Esophagus (tissue), 2 donors: ENCODE measurements around the gene TAS2R14. TPM values are rescaled to one million over a fixed set of nuclear protein-coding genes. Genes with fewer than 3 reads are reported as not detected.

Experiments used
- H3K27ac ChIP-seq, 2 donors: one replicate each; pipeline ENCODE4 v1.5.1; 2013; ENCODE audit warnings: low read depth in 2 of 2, mild to moderate bottlenecking in 2 of 2, inconsistent platforms in 1 of 2, low read length in 1 of 2, moderate library complexity in 1 of 2
- H3K27me3 ChIP-seq, 2 donors: one replicate each; pipeline ENCODE4 v1.6.1; 2013; ENCODE audit warnings: low read length in 2 of 2, control low read depth in 1 of 2, mild to moderate bottlenecking in 1 of 2; ENCODE audit not compliant: insufficient read depth in 2 of 2, control insufficient read depth in 1 of 2
- H3K36me3 ChIP-seq, 2 donors: one replicate each; pipeline ENCODE4 v1.6.1; 2013; ENCODE audit warnings: low read length in 1 of 2; ENCODE audit not compliant: control insufficient read depth in 2 of 2, insufficient read depth in 2 of 2
- H3K4me1 ChIP-seq, 2 donors: one replicate each; pipeline ENCODE4 v1.6.1; 2013; ENCODE audit warnings: low read length in 1 of 2; ENCODE audit not compliant: control insufficient read depth in 2 of 2, insufficient read depth in 2 of 2
- H3K4me3 ChIP-seq, 2 donors: one replicate each; pipeline ENCODE4 v1.5.1; 2013; ENCODE audit warnings: low read length in 2 of 2, mild to moderate bottlenecking in 2 of 2, low read depth in 1 of 2, moderate library complexity in 1 of 2
- H3K9me3 ChIP-seq, 2 donors: one replicate each; pipeline ENCODE4 v1.6.1; 2013; ENCODE audit warnings: mild to moderate bottlenecking in 2 of 2, low read depth in 1 of 2, low read length in 1 of 2, moderate library complexity in 1 of 2; ENCODE audit not compliant: control insufficient read depth in 2 of 2, insufficient read depth in 1 of 2
- WGBS, 2 donors: extraction: QIAGEN DNeasy Blood & Tissue Kit; methylation state at CpG; one replicate each; pipeline ENCODE4 v1.1.7; 2013; 5-methylcytosine and 5-hydroxymethylcytosine counted together
- polyA plus RNA-seq, 2 donors: library from polyadenylated mRNA; stranded (reverse); fragments of 200-250 nt; gene quantifications; one replicate each; pipeline ENCODE4 v1.2.3, GENCODE V29; 2013
- donor health status: healthy with polysubstance abuse.
- donor health status: Bipolar disorder and iron deficiency.

TAS2R14 gene
- polyA plus RNA-seq, 2 donors = 0.35 to 0.94 TPM

GRCh38 chr12:10959804-10960203 is 20.7 kb upstream of the TAS2R14 start:
- peaks cover 0 to 3% of the 10 kb centered on the region in 2 donors for H3K9me3 ChIP-seq
- 92 to 95% methylated on average over 2 of the region's 2 CpGs for WGBS, 2 donors

GRCh38 chr12:10957741-10958140 is 18.7 kb upstream of the TAS2R14 start:
- no peaks in the 10 kb centered on the region for H3K36me3 ChIP-seq
- H3K27ac ChIP-seq = no peak overlapping the region
- H3K4me1 ChIP-seq = no peaks in the 10 kb centered on the region
- H3K4me3 ChIP-seq = no peak overlapping the region
- no peaks in the 10 kb centered on the region for H3K27me3 ChIP-seq
- H3K9me3 ChIP-seq = peaks cover 0 to 3% of the 10 kb centered on the region in 2 donors

More at GRCh38 chr12:10959804-10960203, 20.7 kb upstream of the TAS2R14 start:
- H3K27ac ChIP-seq = no peak overlapping the region
- H3K4me1 ChIP-seq = no peaks in the 10 kb centered on the region
- no peaks in the 10 kb centered on the region for H3K36me3 ChIP-seq
- no peaks in the 10 kb centered on the region for H3K27me3 ChIP-seq
- no peak overlapping the region for H3K4me3 ChIP-seq

- Histone ChIP-seq H3K4me1 (no peaks in the 10 kb centered on the region), H3K27ac (no peak overlapping the region), H3K9me3 (no peaks in the 10 kb centered on the region), H3K36me3 (no peaks in the 10 kb centered on the region), H3K27me3 (no peaks in the 10 kb centered on the region), H3K4me3 (no peak overlapping the region)
Measured at GRCh38 chr12:10956085-10956484, 17.0 kb upstream of the TAS2R14 start.

- H3K27ac ChIP-seq = no peak overlapping the region
- no peaks in the 10 kb centered on the region for H3K27me3 ChIP-seq
- no peaks in the 10 kb centered on the region for H3K36me3 ChIP-seq
- WGBS, 2 donors = 98 to 99% methylated on average over 4 of the region's 4 CpGs
- H3K9me3 ChIP-seq = no peaks in the 10 kb centered on the region
- no peaks in the 10 kb centered on the region for H3K4me1 ChIP-seq
- no peak overlapping the region for H3K4me3 ChIP-seq
Measured at GRCh38 chr12:10952645-10953044, 13.6 kb upstream of the TAS2R14 start.

GRCh38 chr12:10943167-10943566 is 4.1 kb upstream of the TAS2R14 start:
- no peaks in the 10 kb centered on the region for H3K9me3 ChIP-seq
- no peaks in the 10 kb centered on the region for H3K36me3 ChIP-seq
- no peaks in the 10 kb centered on the region for H3K4me1 ChIP-seq
- H3K27ac ChIP-seq = no peak overlapping the region
- no peak overlapping the region for H3K4me3 ChIP-seq
- H3K27me3 ChIP-seq = no peaks in the 10 kb centered on the region
- WGBS, 2 donors = 98 to 99% methylated on average over 2 of the region's 2 CpGs

- 68 to 80% methylated on average over 4 of the region's 4 CpGs for WGBS, 2 donors
- H3K4me1 ChIP-seq = no peaks in the 10 kb centered on the region
- H3K9me3 ChIP-seq = no peaks in the 10 kb centered on the region
- H3K27me3 ChIP-seq = no peaks in the 10 kb centered on the region
- H3K27ac ChIP-seq = no peak overlapping the region
- no peak overlapping the region for H3K4me3 ChIP-seq
- no peaks in the 10 kb centered on the region for H3K36me3 ChIP-seq
Measured at GRCh38 chr12:10941916-10942607, 3.0 kb upstream of the TAS2R14 start.

GRCh38 chr12:10941369-10941768 is 2.3 kb upstream of the TAS2R14 start:
- Histone ChIP-seq H3K27ac (no peak overlapping the region), H3K4me3 (no peak overlapping the region), H3K27me3 (no peaks in the 10 kb centered on the region), H3K4me1 (no peaks in the 10 kb centered on the region), H3K9me3 (no peaks in the 10 kb centered on the region), H3K36me3 (no peaks in the 10 kb centered on the region)

- 87 to 89% methylated on average over 2 of the region's 2 CpGs for WGBS, 2 donors
- no peak overlapping the region for H3K27ac ChIP-seq
- H3K27me3 ChIP-seq = no peaks in the 10 kb centered on the region
- H3K36me3 ChIP-seq = no peaks in the 10 kb centered on the region
- no peaks in the 10 kb centered on the region for H3K9me3 ChIP-seq
- no peak overlapping the region for H3K4me3 ChIP-seq
- no peaks in the 10 kb centered on the region for H3K4me1 ChIP-seq
Measured at GRCh38 chr12:10940389-10940788, 1.3 kb upstream of the TAS2R14 start.

- no peaks in the 10 kb centered on the region for H3K4me1 ChIP-seq
- whole genome bisulfite sequencing, 2 donors = 94 to 95% methylated on average over 1 of the region's 1 CpG
- H3K4me3 ChIP-seq = no peak overlapping the region
- no peaks in the 10 kb centered on the region for H3K36me3 ChIP-seq
- no peak overlapping the region for H3K27ac ChIP-seq
- H3K27me3 ChIP-seq = no peaks in the 10 kb centered on the region
- H3K9me3 ChIP-seq = no peaks in the 10 kb centered on the region
Measured at GRCh38 chr12:10936506-10936905, 2.6 kb downstream of the TAS2R14 start.

- H3K36me3 ChIP-seq = no peaks in the 10 kb centered on the region
- H3K9me3 ChIP-seq = no peaks in the 10 kb centered on the region
- H3K27ac ChIP-seq = no peak within 1 kb of the TSS
- no peaks in the 10 kb centered on the region for H3K4me1 ChIP-seq
- no peaks in the 10 kb centered on the region for H3K27me3 ChIP-seq
- WGBS, 2 donors = 92 to 96% methylated on average over 5 of the region's 5 CpGs
- no peak within 1 kb of the TSS for H3K4me3 ChIP-seq
Measured at GRCh38 chr12:10928746-10929286, 10.2 kb downstream of the TAS2R14 start, which contains the start of gene PRH2. Gene PRH2, plus strand, starts transcription at chr12:10929236. Its CDS starts 38 bp downstream, at chr12:10929274.
